SJSA1 (cell line): ENCODE measurements around the gene AFM. TPM values are rescaled to one million over a fixed set of nuclear protein-coding genes. Genes with fewer than 3 reads are reported as not detected.

ENCODE experiments used
- DNase-seq, 2 experiments: peaks; one replicate each; pipeline ENCODE4 v3.0.0-alpha.2; 2015 to 2020; ENCODE audit warnings: low spot score in 2 of 2, low read depth in 1 of 2
- H3K27ac ChIP-seq: fragments of 250-450 bp; sonication (Bioruptor Pico); 2 replicates; pipeline ENCODE4 v1.5.1; 2020; ENCODE audit warnings: mild to moderate bottlenecking, moderate library complexity
- H3K27me3 ChIP-seq: fragments of 250-450 bp; sonication (Bioruptor Pico); replicated peaks from 2 replicates; pipeline ENCODE4 v1.5.1; 2020; ENCODE audit warnings: mild to moderate bottlenecking, moderate library complexity
- H3K36me3 ChIP-seq: fragments of 250-450 bp; sonication (Bioruptor Pico); 2 replicates; pipeline ENCODE4 v1.5.1; 2020; ENCODE audit warnings: mild to moderate bottlenecking
- H3K4me1 ChIP-seq: fragments of 250-450 bp; sonication (Bioruptor Pico); replicated peaks from 2 replicates; pipeline ENCODE4 v1.6.1; 2021; ENCODE audit warnings: mild to moderate bottlenecking
- H3K4me3 ChIP-seq: fragments of 250-450 bp; sonication (Bioruptor Pico); 2 replicates; pipeline ENCODE4 v1.5.1; 2020; ENCODE audit warnings: mild to moderate bottlenecking
- H3K9me3 ChIP-seq: fragments of 250-450 bp; sonication (Bioruptor Pico); replicated peaks from 2 replicates; pipeline ENCODE4 v1.5.1; 2020; ENCODE audit warnings: mild to moderate bottlenecking
- total RNA-seq: library from RNA; depleted of rRNA; stranded (reverse); fragments of >200 nt; shearing (Covaris generic); gene quantifications from 2 replicates; pipeline ENCODE4 v1.2.3, GENCODE V29; 2014

The AFM gene
- total RNA-seq, 1 experiment from 2014 or later, result not detected

DNA sequence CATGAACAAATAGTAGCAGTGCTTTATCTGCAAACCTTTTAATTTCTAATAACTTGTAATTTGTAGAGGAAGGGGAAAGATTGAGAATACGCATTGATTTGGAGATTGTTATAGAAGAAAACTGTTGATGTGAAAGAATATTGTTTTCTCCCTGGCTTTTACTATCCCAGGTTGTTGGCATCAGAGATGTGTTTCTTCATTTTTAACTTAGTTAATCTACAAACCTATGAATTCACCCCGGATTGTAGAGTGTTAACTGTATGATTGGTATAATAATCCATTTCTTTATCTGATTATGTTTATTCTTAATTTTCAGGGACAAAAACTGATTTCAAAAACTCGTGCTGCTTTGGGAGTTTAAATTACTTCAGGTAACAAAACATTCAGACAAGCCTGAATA, 26.6 kb upstream of the AFM start:
- H3K9me3 ChIP-seq, result no peaks in the 10 kb centered on the region
- H3K36me3 ChIP-seq, result no peaks in the 10 kb centered on the region
- DNase-seq, result no peak
- no peak overlapping the region for H3K4me3 ChIP-seq
- H3K27ac ChIP-seq, result no peak overlapping the region
- peaks cover 10% of the 10 kb centered on the region for H3K4me1 ChIP-seq
- H3K27me3 ChIP-seq, result peaks cover 4% of the 10 kb centered on the region; the same call in 1 of the 2 replicates

GRCh38 chr4:73456177-73457022, 25.1 kb upstream of the AFM start:
- Histone ChIP-seq H3K27ac (no peak overlapping the region), H3K9me3 (no peaks in the 10 kb centered on the region), H3K4me3 (no peak overlapping the region), H3K36me3 (no peaks in the 10 kb centered on the region), H3K4me1 (no peaks in the 10 kb centered on the region), H3K27me3 (peaks cover 4% of the 10 kb centered on the region; the same call in 1 of the 2 replicates)
- no peak for DNase-seq

DNA sequence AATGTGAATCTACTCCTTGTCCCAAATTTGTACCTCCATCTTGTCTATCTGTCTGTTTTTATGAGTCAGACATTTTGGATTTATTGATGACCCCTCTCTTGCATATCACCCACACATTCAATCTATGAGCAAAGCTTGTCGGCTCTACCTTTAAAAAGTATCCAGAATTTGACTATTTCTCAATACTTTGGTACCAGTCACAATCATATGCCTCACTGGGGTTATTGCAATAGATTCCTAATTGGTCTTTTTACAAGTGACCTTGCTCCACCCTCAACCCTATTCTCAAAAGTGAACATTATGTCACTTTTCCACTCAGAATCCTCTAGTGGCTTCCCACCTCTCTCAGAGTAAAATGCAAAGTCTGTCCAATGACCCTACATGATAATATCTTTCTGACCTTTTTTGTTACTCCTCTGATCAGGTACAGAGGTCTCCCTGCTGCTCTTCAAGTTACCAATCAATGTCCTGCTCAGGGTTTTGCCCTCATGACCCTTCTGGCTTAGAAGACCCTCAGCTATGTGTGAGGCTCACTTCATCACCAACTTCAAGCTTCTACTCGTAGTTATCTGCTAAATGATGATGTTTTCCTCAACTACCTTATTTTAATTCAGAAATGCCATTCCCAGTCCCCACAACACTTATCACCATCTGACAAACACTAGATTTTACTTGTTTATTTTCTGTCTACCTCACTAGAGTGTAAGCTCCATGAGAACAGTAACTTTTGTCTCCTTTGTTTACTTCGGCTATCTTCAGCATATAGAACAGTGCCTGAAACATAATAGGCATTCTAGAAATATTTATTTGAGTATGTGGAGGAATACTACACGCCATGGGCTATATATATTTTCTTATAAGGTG, 23.1 kb upstream of the AFM start:
- Histone ChIP-seq H3K27me3 (peaks cover 4% of the 10 kb centered on the region; the same call in 1 of the 2 replicates), H3K9me3 (no peaks in the 10 kb centered on the region), H3K36me3 (no peaks in the 10 kb centered on the region), H3K4me1 (no peaks in the 10 kb centered on the region), H3K27ac (no peak overlapping the region), H3K4me3 (no peak overlapping the region)
- no peak for DNase-seq

DNA sequence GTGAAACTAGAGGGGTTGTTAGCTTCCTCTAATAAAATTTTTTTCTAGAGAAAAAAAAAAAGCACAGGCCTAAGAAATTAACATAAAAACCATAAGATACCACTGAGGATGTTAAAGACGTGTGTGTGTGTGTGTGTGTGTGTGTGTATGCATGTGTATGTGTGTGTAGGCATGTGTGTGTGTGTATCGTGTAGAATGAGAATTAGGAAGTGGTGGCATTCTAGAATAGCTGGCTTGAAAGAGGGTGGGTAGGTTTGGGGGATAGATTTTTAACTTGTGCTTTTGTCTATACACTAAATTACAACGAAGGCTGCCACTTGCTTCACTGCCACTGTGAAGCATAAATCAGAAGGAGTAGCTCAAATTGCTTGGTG, 22.5 kb upstream of the AFM start:
- Histone ChIP-seq H3K4me3 (no peak overlapping the region), H3K9me3 (no peaks in the 10 kb centered on the region), H3K27ac (no peak overlapping the region), H3K27me3 (peaks cover 4% of the 10 kb centered on the region; the same call in 1 of the 2 replicates), H3K4me1 (no peaks in the 10 kb centered on the region), H3K36me3 (no peaks in the 10 kb centered on the region)
- DNase-seq, result no peak

- H3K9me3 ChIP-seq, result no peaks in the 10 kb centered on the region
- H3K27ac ChIP-seq, result no peak overlapping the region
- no peaks in the 10 kb centered on the region for H3K36me3 ChIP-seq
- H3K4me3 ChIP-seq, result no peak overlapping the region
- H3K27me3 ChIP-seq, result peaks cover 4% of the 10 kb centered on the region; the same call in 1 of the 2 replicates
- no peak for DNase-seq
- H3K4me1 ChIP-seq, result no peaks in the 10 kb centered on the region
These were observed 20.5 kb upstream of the AFM start for GRCh38 chr4:73460913-73461522.

GRCh38 chr4:73468170-73468569, 13.4 kb upstream of the AFM start:
- H3K4me3 ChIP-seq, result no peak overlapping the region
- H3K4me1 ChIP-seq, result no peaks in the 10 kb centered on the region
- no peaks in the 10 kb centered on the region for H3K27me3 ChIP-seq
- no peaks in the 10 kb centered on the region for H3K9me3 ChIP-seq
- no peak for DNase-seq
- H3K36me3 ChIP-seq, result no peaks in the 10 kb centered on the region
- H3K27ac ChIP-seq, result no peak overlapping the region

GRCh38 chr4:73470728-73471127, 10.8 kb upstream of the AFM start:
- no peak overlapping the region for H3K4me3 ChIP-seq
- H3K27ac ChIP-seq, result no peak overlapping the region
- H3K27me3 ChIP-seq, result no peaks in the 10 kb centered on the region
- DNase-seq, result no peak
- no peaks in the 10 kb centered on the region for H3K36me3 ChIP-seq
- H3K9me3 ChIP-seq, result no peaks in the 10 kb centered on the region
- H3K4me1 ChIP-seq, result no peaks in the 10 kb centered on the region

DNA sequence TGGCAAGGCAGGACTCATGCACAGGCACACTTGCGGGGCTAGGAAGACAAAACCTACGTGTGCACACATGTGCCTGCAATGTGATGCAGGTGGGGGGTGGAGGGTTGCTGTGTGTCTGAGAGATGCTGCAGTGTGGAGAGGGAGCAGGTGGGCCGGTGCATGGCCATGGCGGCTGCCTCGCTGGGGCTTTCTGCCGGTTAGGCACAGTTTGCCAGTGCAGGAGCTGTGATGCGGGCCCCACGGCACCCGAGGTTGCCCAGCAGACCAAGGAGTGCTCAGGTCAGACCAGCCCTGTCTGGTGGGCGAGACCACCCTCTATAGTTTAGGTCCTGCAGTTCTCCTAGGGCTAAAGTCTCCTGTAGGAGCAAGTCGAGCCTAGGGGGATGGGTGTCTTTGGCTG, 4.4 kb upstream of the AFM start:
- H3K9me3 ChIP-seq, result no peaks in the 10 kb centered on the region
- no peaks in the 10 kb centered on the region for H3K36me3 ChIP-seq
- H3K4me3 ChIP-seq, result no peak overlapping the region
- no peaks in the 10 kb centered on the region for H3K4me1 ChIP-seq
- H3K27me3 ChIP-seq, result no peaks in the 10 kb centered on the region
- no peak overlapping the region for H3K27ac ChIP-seq
- DNase-seq, result no peak

GRCh38 chr4:73479323-73479722, 2.2 kb upstream of the AFM start:
- no peaks in the 10 kb centered on the region for H3K9me3 ChIP-seq
- H3K27ac ChIP-seq, result no peak overlapping the region

DNA sequence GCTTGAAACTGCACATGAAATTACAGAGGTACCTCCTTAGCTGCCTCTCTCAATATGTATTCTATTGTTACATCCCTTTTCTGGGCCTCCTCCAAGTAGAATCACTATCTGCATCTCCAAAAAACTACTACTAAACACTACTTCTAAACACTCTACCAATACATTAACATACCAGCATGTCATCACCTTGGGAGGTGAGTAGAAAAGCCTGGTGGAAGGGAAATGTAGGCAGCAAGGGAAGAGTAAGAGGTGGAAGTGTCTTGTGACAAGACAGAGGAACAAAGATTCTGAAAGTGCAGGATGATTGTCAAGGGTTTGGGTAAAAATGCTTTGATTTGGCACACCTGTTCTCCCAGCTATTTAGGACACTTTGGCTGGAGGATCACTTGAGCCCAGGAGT, 3.5 kb downstream of the AFM start:
- Histone ChIP-seq H3K27me3 (0 out of 2 replicates have a peak, but pooled peaks cover 6% of the 10 kb centered on the region), H3K4me1 (no peaks in the 10 kb centered on the region), H3K9me3 (no peaks in the 10 kb centered on the region), H3K4me3 (no peak overlapping the region), H3K27ac (no peak overlapping the region), H3K36me3 (no peaks in the 10 kb centered on the region)
- no peak for DNase-seq

More at GRCh38 chr4:73479323-73479722, 2.2 kb upstream of the AFM start:
- H3K27me3 ChIP-seq, result no peaks in the 10 kb centered on the region
- H3K4me3 ChIP-seq, result no peak overlapping the region
- H3K4me1 ChIP-seq, result no peaks in the 10 kb centered on the region
- no peak for DNase-seq
- H3K36me3 ChIP-seq, result no peaks in the 10 kb centered on the region

GRCh38 chr4:73485596-73485995, 4.1 kb downstream of the AFM start:
- Histone ChIP-seq H3K36me3 (no peaks in the 10 kb centered on the region), H3K4me3 (no peak overlapping the region), H3K9me3 (no peaks in the 10 kb centered on the region), H3K27ac (no peak overlapping the region), H3K4me1 (no peaks in the 10 kb centered on the region), H3K27me3 (0 out of 2 replicates have a peak, but pooled peaks cover 6% of the 10 kb centered on the region)
- DNase-seq, result no peak

DNA sequence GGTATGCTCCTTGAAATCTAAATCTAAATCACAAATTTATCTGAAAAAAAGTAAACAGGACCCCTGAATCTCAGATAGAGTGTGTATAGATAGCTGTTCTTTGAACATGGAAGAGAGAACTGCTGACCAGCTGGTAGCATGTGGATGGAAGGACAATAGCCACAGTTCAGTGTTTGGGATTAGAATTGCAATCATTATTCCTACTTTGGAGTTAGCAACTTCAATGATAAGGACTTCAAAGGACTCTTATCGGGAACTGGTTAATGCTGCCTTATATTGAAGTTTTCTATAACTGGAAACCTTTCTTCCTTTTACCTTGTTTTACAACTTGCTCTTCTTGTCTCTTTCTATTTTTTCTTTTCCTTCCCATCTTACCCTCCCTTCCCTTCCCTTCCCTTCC, 5.0 kb downstream of the AFM start:
- no peaks in the 10 kb centered on the region for H3K4me1 ChIP-seq
- no peaks in the 10 kb centered on the region for H3K9me3 ChIP-seq
- no peak overlapping the region for H3K4me3 ChIP-seq
- H3K36me3 ChIP-seq, result no peaks in the 10 kb centered on the region
- 0 out of 2 replicates have a peak, but pooled peaks cover 6% of the 10 kb centered on the region for H3K27me3 ChIP-seq
- no peak overlapping the region for H3K27ac ChIP-seq
- DNase-seq, result no peak

- Histone ChIP-seq H3K9me3 (no peaks in the 10 kb centered on the region), H3K27me3 (peaks cover 6% of the 10 kb centered on the region; the same call in 1 of the 2 replicates), H3K27ac (no peak overlapping the region), H3K4me3 (no peak overlapping the region), H3K4me1 (no peaks in the 10 kb centered on the region), H3K36me3 (no peaks in the 10 kb centered on the region)
- no peak for DNase-seq
These were observed 5.7 kb downstream of the AFM start for GRCh38 chr4:73487233-73487632.
